ENCODE results near the gene ZC2HC1B. TPM values are rescaled to one million over a fixed set of nuclear protein-coding genes. Genes with fewer than 3 reads are reported as not detected.

Gene ZC2HC1B
- not detected for polyA plus RNA-seq (2012; ENCODE audit: insufficient read length, low read depth)

DNA sequence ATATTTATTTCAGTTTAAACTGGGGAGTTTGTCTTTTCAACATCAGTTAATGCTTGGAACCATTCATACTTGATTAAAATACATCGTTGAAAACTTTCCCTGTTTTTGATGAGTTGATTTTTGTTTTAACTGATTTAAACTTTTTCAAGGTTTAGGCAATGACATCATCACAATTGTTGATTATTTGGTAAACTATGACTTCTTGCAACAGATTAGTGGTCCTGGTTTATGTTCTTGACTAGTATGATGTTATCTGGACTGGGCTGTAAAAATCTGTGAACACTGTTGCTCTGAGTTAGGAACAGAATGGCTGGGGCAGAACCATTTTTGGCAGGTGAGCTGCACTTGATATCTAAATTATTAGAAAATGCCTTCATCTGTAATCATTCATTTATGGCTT is at the start of gene ZC2HC1B:
TSS of gene ZC2HC1B (plus strand) at position 241 of the 400 bp plus-strand sequence. CDS start at position 307, 66 bp downstream.
- TF ChIP-seq POLR2AphosphoS5 (IDR thresholded peaks at IDR 0.05; ENCODE audit: low read depth, low read length) (no peak), SIN3A (IDR thresholded peaks at IDR 0.05; ENCODE audit: borderline replicate concordance, insufficient read depth, low read length) (no peak), FOXP2 (optimal IDR thresholded peaks at IDR 0.05; ENCODE audit: borderline replicate concordance, extremely low read depth, extremely low read length, insufficient read depth) (no peak), TAF1 (IDR thresholded peaks at IDR 0.05; ENCODE audit: borderline replicate concordance, insufficient read depth, low read length) (no peak)
- TF ChIP-seq, protein P1, sequence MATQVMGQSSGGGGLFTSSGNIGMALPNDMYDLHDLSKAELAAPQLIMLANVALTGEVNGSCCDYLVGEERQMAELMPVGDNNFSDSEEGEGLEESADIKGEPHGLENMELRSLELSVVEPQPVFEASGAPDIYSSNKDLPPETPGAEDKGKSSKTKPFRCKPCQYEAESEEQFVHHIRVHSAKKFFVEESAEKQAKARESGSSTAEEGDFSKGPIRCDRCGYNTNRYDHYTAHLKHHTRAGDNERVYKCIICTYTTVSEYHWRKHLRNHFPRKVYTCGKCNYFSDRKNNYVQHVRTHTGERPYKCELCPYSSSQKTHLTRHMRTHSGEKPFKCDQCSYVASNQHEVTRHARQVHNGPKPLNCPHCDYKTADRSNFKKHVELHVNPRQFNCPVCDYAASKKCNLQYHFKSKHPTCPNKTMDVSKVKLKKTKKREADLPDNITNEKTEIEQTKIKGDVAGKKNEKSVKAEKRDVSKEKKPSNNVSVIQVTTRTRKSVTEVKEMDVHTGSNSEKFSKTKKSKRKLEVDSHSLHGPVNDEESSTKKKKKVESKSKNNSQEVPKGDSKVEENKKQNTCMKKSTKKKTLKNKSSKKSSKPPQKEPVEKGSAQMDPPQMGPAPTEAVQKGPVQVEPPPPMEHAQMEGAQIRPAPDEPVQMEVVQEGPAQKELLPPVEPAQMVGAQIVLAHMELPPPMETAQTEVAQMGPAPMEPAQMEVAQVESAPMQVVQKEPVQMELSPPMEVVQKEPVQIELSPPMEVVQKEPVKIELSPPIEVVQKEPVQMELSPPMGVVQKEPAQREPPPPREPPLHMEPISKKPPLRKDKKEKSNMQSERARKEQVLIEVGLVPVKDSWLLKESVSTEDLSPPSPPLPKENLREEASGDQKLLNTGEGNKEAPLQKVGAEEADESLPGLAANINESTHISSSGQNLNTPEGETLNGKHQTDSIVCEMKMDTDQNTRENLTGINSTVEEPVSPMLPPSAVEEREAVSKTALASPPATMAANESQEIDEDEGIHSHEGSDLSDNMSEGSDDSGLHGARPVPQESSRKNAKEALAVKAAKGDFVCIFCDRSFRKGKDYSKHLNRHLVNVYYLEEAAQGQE (IDR thresholded peaks at IDR 0.05; ENCODE audit: insufficient read depth in 1 of 2, low read depth in 2 of 2, low read length in 2 of 2), result no peak

- TF ChIP-seq SIN3A (IDR thresholded peaks at IDR 0.05; ENCODE audit: borderline replicate concordance, insufficient read depth, low read length) (no peak), FOXP2 (optimal IDR thresholded peaks at IDR 0.05; ENCODE audit: borderline replicate concordance, extremely low read depth, extremely low read length, insufficient read depth) (no peak), POLR2AphosphoS5 (IDR thresholded peaks at IDR 0.05; ENCODE audit: low read depth, low read length) (no peak), TAF1 (IDR thresholded peaks at IDR 0.05; ENCODE audit: borderline replicate concordance, insufficient read depth, low read length) (no peak)
- TF ChIP-seq, protein P1 (IDR thresholded peaks at IDR 0.05; ENCODE audit: insufficient read depth in 1 of 2, low read depth in 2 of 2, low read length in 2 of 2), result no peak
Observed at GRCh38 chr6:143817621-143818020, 46.7 kb upstream of the ZC2HC1B start.

DNA sequence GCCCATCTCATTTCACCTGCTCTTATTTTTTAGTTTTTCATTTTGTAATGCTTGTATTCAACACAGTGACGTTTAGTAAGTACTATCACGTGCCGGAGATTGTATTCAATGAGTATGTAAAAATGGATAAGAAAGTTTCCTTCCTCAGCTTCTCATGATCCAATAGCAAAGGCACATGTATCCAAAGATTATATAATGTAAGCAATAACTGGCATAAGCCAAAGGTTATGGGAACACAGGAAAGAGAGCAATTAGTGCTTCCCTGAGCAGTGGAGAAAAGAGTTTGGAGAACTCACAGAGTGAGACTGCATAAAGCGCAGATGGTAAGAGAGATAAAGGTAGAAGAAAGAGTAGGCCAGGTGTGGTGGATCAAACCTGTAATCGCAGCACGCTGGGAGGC is 42.9 kb upstream of the ZC2HC1B start:
- TF ChIP-seq, protein P1 (IDR thresholded peaks at IDR 0.05; ENCODE audit: insufficient read depth in 1 of 2, low read depth in 2 of 2, low read length in 2 of 2), result no peak
- TF ChIP-seq FOXP2 (optimal IDR thresholded peaks at IDR 0.05; ENCODE audit: borderline replicate concordance, extremely low read depth, extremely low read length, insufficient read depth) (no peak), SIN3A (IDR thresholded peaks at IDR 0.05; ENCODE audit: borderline replicate concordance, insufficient read depth, low read length) (no peak), TAF1 (IDR thresholded peaks at IDR 0.05; ENCODE audit: borderline replicate concordance, insufficient read depth, low read length) (no peak), POLR2AphosphoS5 (IDR thresholded peaks at IDR 0.05; ENCODE audit: low read depth, low read length) (no peak)

DNA sequence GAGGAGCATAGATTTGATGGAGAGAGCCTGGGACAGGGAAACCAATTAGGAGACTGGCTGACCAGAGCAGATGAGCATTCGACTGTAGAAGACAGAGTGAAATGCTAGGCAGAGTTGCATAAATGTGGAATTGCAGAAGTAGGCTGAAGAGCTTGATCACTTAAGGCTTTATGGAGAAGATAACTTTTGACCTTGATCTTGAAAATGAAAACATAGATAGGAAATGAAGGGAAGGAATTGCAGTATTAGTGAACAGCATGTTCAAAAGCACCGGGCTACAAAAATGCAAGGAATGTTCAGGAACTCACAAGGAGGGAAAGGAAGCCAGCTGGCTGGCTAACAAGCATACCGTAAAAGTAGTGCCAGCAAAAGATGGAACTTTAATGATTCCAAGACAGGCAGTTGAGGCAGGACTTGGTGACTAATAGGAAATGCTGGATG is 41.7 kb upstream of the ZC2HC1B start:
- TF ChIP-seq POLR2AphosphoS5 (IDR thresholded peaks at IDR 0.05; ENCODE audit: low read depth, low read length) (no peak), FOXP2 (optimal IDR thresholded peaks at IDR 0.05; ENCODE audit: borderline replicate concordance, extremely low read depth, extremely low read length, insufficient read depth) (no peak), TAF1 (IDR thresholded peaks at IDR 0.05; ENCODE audit: borderline replicate concordance, insufficient read depth, low read length) (no peak), SIN3A (IDR thresholded peaks at IDR 0.05; ENCODE audit: borderline replicate concordance, insufficient read depth, low read length) (no peak)
- TF ChIP-seq, protein P1 (IDR thresholded peaks at IDR 0.05; ENCODE audit: insufficient read depth in 1 of 2, low read depth in 2 of 2, low read length in 2 of 2), result no peak

Data from PFSK-1 (cell line).